SK-N-SH (cell line): Measurements from ENCODE around the gene KRT74. TPM values are rescaled to one million over a fixed set of nuclear protein-coding genes. Genes with fewer than 3 reads are reported as not detected.

Experiments
- CTCF ChIA-PET: fragments of 300-600, 350-600 bp; formaldehyde crosslinking; extraction: SDS; loops from one replicate; lab custom pipeline; 2021; lab: Yijun Ruan, JAX
- POLR2A ChIA-PET: fragments of 350-600 bp; sonication (Branson Sonifier 250); formaldehyde crosslinking; extraction: SDS; loops from one replicate; lab custom pipeline; 2020; ENCODE audit warnings: antibody characterized with exemption, inconsistent platforms; lab: Yijun Ruan, JAX
- DNase-seq: peaks from one replicate; pipeline ENCODE4 v3.0.0; 2012
- H2AFZ ChIP-seq: fragments of 200-600 bp; sonication (generic); 2 replicates; pipeline ENCODE4 v1.8.1; 2016; ENCODE audit warnings: antibody characterized with exemption, mild to moderate bottlenecking, low read depth
- H3F3A ChIP-seq: fragments of 200-600 bp; sonication (generic); replicated peaks from 2 replicates; pipeline ENCODE3; 2016; ENCODE audit warnings: antibody characterized with exemption, mild to moderate bottlenecking; ENCODE audit not compliant: insufficient read depth
- H3K27ac ChIP-seq, 2 experiments: fragments of 200-500 bp in 1 of 2; fragments of 200-600 bp in 1 of 2; sonication (Bioruptor generic) in 1 of 2; sonication (generic), shearing (Covaris generic) in 1 of 2; 2 replicates each; pipeline versions ENCODE4 v1.5.1 to v1.6.1; 2014 to 2016; ENCODE audit warnings: low read depth in 2 of 2, inconsistent platforms in 1 of 2, low read length in 1 of 2, mild to moderate bottlenecking in 1 of 2, mixed read lengths in 1 of 2
- H3K27me3 ChIP-seq: fragments of 200-600 bp; sonication (generic), shearing (Covaris generic); 2 replicates; pipeline ENCODE4 v1.6.1; 2016; ENCODE audit warnings: mixed run types; ENCODE audit not compliant: insufficient read depth
- H3K36me3 ChIP-seq, 2 experiments: fragments of 200-500 bp in 1 of 2; fragments of 200-600 bp in 1 of 2; sonication (Bioruptor generic) in 1 of 2; sonication (generic) in 1 of 2; replicated peaks in 1 of 2; 2 replicates each; pipeline versions ENCODE3 to v1.5.1; 2014 to 2016; ENCODE audit warnings: low read length in 1 of 2, mild to moderate bottlenecking in 1 of 2; ENCODE audit not compliant: insufficient read depth in 2 of 2, control insufficient read depth in 1 of 2
- H3K4me1 ChIP-seq, 2 experiments: fragments of 200-500 bp in 1 of 2; fragments of 200-600 bp in 1 of 2; sonication (Bioruptor generic) in 1 of 2; sonication (generic), shearing (Covaris generic) in 1 of 2; 2 replicates each; pipeline versions ENCODE4 v1.5.1 to v1.6.1; 2014 to 2016; ENCODE audit warnings: low read depth in 1 of 2, low read length in 1 of 2, mixed run types in 1 of 2; ENCODE audit not compliant: insufficient read depth in 2 of 2, control insufficient read depth in 1 of 2
- H3K4me2 ChIP-seq: fragments of 200-600 bp; sonication (generic), shearing (Covaris generic); 2 replicates; pipeline ENCODE4 v1.6.1; 2017; ENCODE audit warnings: mixed run types
- H3K4me3 ChIP-seq, 2 experiments: fragments of 200-500 bp in 1 of 2; fragments of 200-600 bp in 1 of 2; sonication (Bioruptor generic) in 1 of 2; sonication (generic), shearing (Covaris generic) in 1 of 2; 2 replicates each; pipeline versions ENCODE4 v1.5.1 to v1.8.1; 2014 to 2016; ENCODE audit warnings: low read depth in 2 of 2, inconsistent platforms in 1 of 2, low read length in 1 of 2, mild to moderate bottlenecking in 1 of 2, mixed read lengths in 1 of 2, moderate library complexity in 1 of 2
- H3K79me2 ChIP-seq: fragments of 200-600 bp; sonication (generic); 2 replicates; pipeline ENCODE4 v1.8.1; 2017; ENCODE audit warnings: mild to moderate bottlenecking; ENCODE audit not compliant: insufficient read depth
- H3K9ac ChIP-seq: fragments of 200-600 bp; sonication (generic); 2 replicates; pipeline ENCODE4 v1.6.1; 2017; ENCODE audit warnings: mixed run types
- H3K9me2 ChIP-seq: fragments of 200-600 bp; sonication (generic); 2 replicates; pipeline ENCODE4 v1.6.1; 2017; ENCODE audit warnings: mixed run types
- H3K9me3 ChIP-seq: fragments of 200-600 bp; sonication (generic); 2 replicates; pipeline ENCODE4 v1.6.1; 2017; ENCODE audit warnings: mixed run types, mild to moderate bottlenecking, moderate library complexity
- H4K20me1 ChIP-seq: fragments of 200-600 bp; sonication (generic); 2 replicates; pipeline ENCODE4 v1.6.1; 2017; ENCODE audit warnings: mild to moderate bottlenecking, mixed run types; ENCODE audit not compliant: insufficient read depth
- CHD2 ChIP-seq: fragments of 150-350 bp; IDR thresholded peaks from 2 replicates; pipeline ENCODE4 v1.6.1; 2018; ENCODE audit warnings: low read length; ENCODE audit not compliant: partially characterized antibody
- CTCF ChIP-seq: fragments of 200-600 bp; sonication (generic); IDR thresholded peaks from 2 replicates; pipeline ENCODE4 v1.6.1; 2017; ENCODE audit warnings: antibody characterized with exemption, mild to moderate bottlenecking, moderate library complexity
- EP300 ChIP-seq, 2 experiments: IDR thresholded peaks; 2 replicates each; pipeline versions ENCODE4 v1.4.0 to v1.6.1; 2012; ENCODE audit warnings: borderline replicate concordance in 1 of 2, low read depth in 1 of 2, low read length in 1 of 2
- FOSL2 ChIP-seq: IDR thresholded peaks from 2 replicates; pipeline ENCODE4 v1.4.0; 2012; ENCODE audit warnings: low read depth, mild to moderate bottlenecking, moderate library complexity, borderline replicate concordance
- GABPA ChIP-seq: IDR thresholded peaks from 2 replicates; pipeline ENCODE4 v1.4.0; 2012; ENCODE audit warnings: low read depth, mild to moderate bottlenecking
- GATA2 ChIP-seq: sonication (generic); formaldehyde crosslinking; IDR thresholded peaks from 2 replicates; pipeline ENCODE4 v1.5.0; 2020; ENCODE audit warnings: mild to moderate bottlenecking, missing genetic modification reagents
- IRF3 ChIP-seq: fragments of 150-350 bp; IDR thresholded peaks from 2 replicates; pipeline ENCODE4 v1.6.1; 2016; ENCODE audit warnings: mild to moderate bottlenecking, low read depth, low read length
- MAX ChIP-seq: IDR thresholded peaks from 2 replicates; pipeline ENCODE4 v1.4.0; 2012; ENCODE audit warnings: low read depth
- NRF1 ChIP-seq: IDR thresholded peaks from 2 replicates; pipeline ENCODE4 v1.6.1; 2012; ENCODE audit warnings: low read depth, mild to moderate bottlenecking, low read length
- PBX3 ChIP-seq: IDR thresholded peaks from 2 replicates; pipeline ENCODE4; 2012
- REST ChIP-seq: IDR thresholded peaks from 2 replicates; pipeline ENCODE4 v1.6.1; 2012; ENCODE audit warnings: mild to moderate bottlenecking, low read depth, low read length, moderate library complexity
- RXRA ChIP-seq: IDR thresholded peaks from 2 replicates; pipeline ENCODE4 v1.4.0; 2012; ENCODE audit warnings: low read depth, mild to moderate bottlenecking, borderline replicate concordance
- SIN3A ChIP-seq: IDR thresholded peaks from 2 replicates; pipeline ENCODE4 v1.6.1; 2012; ENCODE audit warnings: low read depth, mild to moderate bottlenecking, low read length, moderate library complexity, borderline replicate concordance
- TCF12 ChIP-seq: IDR thresholded peaks from 2 replicates; pipeline ENCODE4 v1.4.0; 2012
- TEAD4 ChIP-seq: IDR thresholded peaks from 2 replicates; pipeline ENCODE4 v1.4.0; 2012; ENCODE audit warnings: mild to moderate bottlenecking, borderline replicate concordance; ENCODE audit not compliant: insufficient read depth
- USF1 ChIP-seq: IDR thresholded peaks from 2 replicates; pipeline ENCODE4 v1.4.0; 2012; ENCODE audit warnings: low read depth, borderline replicate concordance
- ZBTB33 ChIP-seq: IDR thresholded peaks from 2 replicates; pipeline ENCODE4 v1.4.0; 2012; ENCODE audit warnings: low read depth, borderline replicate concordance
- WGBS: methylation state at CpG from one replicate; pipeline ENCODE4 v1.1.6; 2017; ENCODE audit warnings: low lambda C conversion rate; 5-methylcytosine and 5-hydroxymethylcytosine counted together
- polyA plus RNA-seq, 3 experiments: library from polyadenylated mRNA; depleted of rRNA; stranded (reverse); fragments of >200 nt; gene quantifications; 2 replicates each; pipeline ENCODE4 v1.2.3, GENCODE V29; 2012

KRT74 gene
- polyA plus RNA-seq, 1 of the 3 experiments (the other 2 are of a cell fraction), result not detected

- no peak for DNase-seq
- Histone ChIP-seq H2AFZ (no peak overlapping the region), H3K27ac (no peak overlapping the region), H3K36me3 (no peaks in the 10 kb centered on the region), H3K9ac (no peak overlapping the region), H3K4me1 (no peaks in the 10 kb centered on the region; a peak in 1 of 4 replicates), H4K20me1 (no peaks in the 10 kb centered on the region), H3K9me2 (no peaks in the 10 kb centered on the region), H3K4me3 (no peak overlapping the region), H3K4me2 (no peak overlapping the region), H3K27me3 (peaks cover 73% of the 10 kb centered on the region), H3K9me3 (no peaks in the 10 kb centered on the region), H3F3A (no peaks in the 10 kb centered on the region), H3K79me2 (no peaks in the 10 kb centered on the region)
- ChIA-PET CTCF (interaction anchor here (0.9 to 1.7 kb wide), 3 partner anchors 312 to 413 kb away, joined by 3 to 5 read pairs (median 4); no protein-coding TSS in a partner anchor), POLR2A (no interaction called here)
- TF ChIP-seq PBX3, result no peak
- no peak for TF ChIP-seq ZBTB33
- TF ChIP-seq NRF1, result no peak
- no peak for TF ChIP-seq IRF3
- no peak for TF ChIP-seq GATA2 (CRISPR knock-in tag)
- TF ChIP-seq FOSL2, result no peak
- TF ChIP-seq CTCF, result no peak
- no peak for TF ChIP-seq TEAD4
- no peak for TF ChIP-seq CHD2
- TF ChIP-seq USF1, result no peak
- TF ChIP-seq GABPA, result no peak
- no peak for TF ChIP-seq TCF12
- TF ChIP-seq REST, result no peak
- no peak for TF ChIP-seq RXRA
- no peak for TF ChIP-seq SIN3A
- TF ChIP-seq EP300 (IDR thresholded peaks at IDR 0.05; ENCODE audit: borderline replicate concordance in 1 of 2, low read depth in 1 of 2, low read length in 1 of 2), result no peak
- no peak for TF ChIP-seq MAX
- 16% methylated on average over 12 of the region's 12 CpGs for WGBS
Measured at GRCh38 chr12:52568111-52568510, 5.5 kb downstream of the KRT74 start.
